Right ventricle myocardium inferior (tissue), 1 donor: ENCODE data around the gene PROP1. TPM values are rescaled to one million over a fixed set of nuclear protein-coding genes. Genes with fewer than 3 reads are reported as not detected.
A peak's percentile ranks its signal among the peaks of the same experiment; 100 is the strongest.
"Not testable (repeated sequence)": the region's sequence is repeated elsewhere in the genome, so short reads cannot be mapped to it uniquely, and the experiment has no call there.

Experiments
- ATAC-seq: fragments of 200-7000 bp; cut with Tn5 transposase; one replicate; pipeline ENCODE4 v1.9.1; 2020; ENCODE audit warnings: mild to moderate bottlenecking, moderate library complexity
- DNase-seq: peaks from one replicate; pipeline ENCODE4 v3.0.0; 2021; ENCODE audit errors: missing footprints
- intact Hi-C: fragments of 100-400 bp; cut with DNase I; formaldehyde crosslinking; loops from one replicate; pipeline ENCODE4 v1.11.0; 2022
- total RNA-seq: library from RNA; stranded (reverse); fragmentation: NEBNext Ultra II Directional; extraction: Animal tissue kit (Norgen Biotek cat#: 25700); gene quantifications from one replicate; pipeline ENCODE4 v1.2.1, GENCODE V29; 2021
- donor health status: DM: no; HTN: yes; CAD: no; lungs with severe emphysema.

Gene PROP1
- total RNA-seq, 1 donor from 2014 or later: not detected

DNA sequence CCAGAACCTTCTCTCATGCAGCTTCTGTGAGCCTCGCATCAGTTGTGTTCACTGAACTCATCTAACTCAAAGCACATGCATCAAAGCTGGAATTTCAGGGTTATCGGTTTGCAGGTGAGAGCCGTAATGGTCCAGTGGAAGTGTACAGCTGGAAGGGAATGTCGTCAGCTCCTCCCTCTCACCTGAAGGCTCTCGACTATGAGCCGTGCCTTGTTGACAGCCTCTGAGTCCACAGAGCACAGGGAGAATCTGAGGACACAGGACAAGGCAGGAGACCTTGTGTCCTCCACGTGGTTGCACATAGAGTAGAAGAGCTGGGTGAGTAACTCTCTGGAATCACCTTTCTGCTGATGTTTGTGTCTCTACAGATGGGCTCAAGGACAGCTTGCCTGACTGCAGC is 38.8 kb downstream of the PROP1 start:
- no peak for ATAC-seq
- intact Hi-C loops: no loop called here
- no peak for DNase-seq

DNA sequence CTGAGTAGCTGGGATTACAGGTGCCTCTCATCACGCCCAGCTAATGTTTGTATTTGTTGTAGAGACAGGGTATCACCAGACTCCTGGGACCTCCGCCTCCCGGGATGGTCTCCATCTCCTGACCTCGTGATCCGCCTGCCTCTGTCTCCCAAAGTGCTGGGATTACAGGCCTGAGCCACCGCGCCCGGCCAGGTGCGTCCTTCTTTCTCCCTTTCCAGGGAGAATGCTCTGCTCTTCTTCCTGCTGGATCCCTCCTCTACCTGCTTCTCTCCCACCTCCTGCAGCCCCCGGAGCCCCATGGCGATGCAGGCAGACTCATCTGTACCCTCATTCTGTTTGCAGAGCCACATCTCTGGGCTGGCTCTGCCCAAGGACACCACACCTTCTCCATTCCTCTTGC is 42.9 kb downstream of the PROP1 start:
- ATAC-seq, DNase-seq, intact Hi-C loops: not testable (repeated sequence)

GRCh38 chr5:177949656-177950055 is 46.4 kb downstream of the PROP1 start:
- ATAC-seq, DNase-seq, intact Hi-C loops: not testable (repeated sequence)

GRCh38 chr5:177949065-177949464 is 47.0 kb downstream of the PROP1 start:
- DNase-seq, intact Hi-C loops, ATAC-seq: not testable (repeated sequence)

- intact Hi-C loops, DNase-seq: not testable (repeated sequence)
- ATAC-seq: peak; percentile 45
Observed at GRCh38 chr5:177947912-177948311, 48.1 kb downstream of the PROP1 start.

GRCh38 chr5:177945601-177946283 is 50.3 kb downstream of the PROP1 start:
- DNase-seq, intact Hi-C loops, ATAC-seq: not testable (repeated sequence)

GRCh38 chr5:177945145-177945544 is 50.9 kb downstream of the PROP1 start:
- ATAC-seq, DNase-seq, intact Hi-C loops: not testable (repeated sequence)

DNA sequence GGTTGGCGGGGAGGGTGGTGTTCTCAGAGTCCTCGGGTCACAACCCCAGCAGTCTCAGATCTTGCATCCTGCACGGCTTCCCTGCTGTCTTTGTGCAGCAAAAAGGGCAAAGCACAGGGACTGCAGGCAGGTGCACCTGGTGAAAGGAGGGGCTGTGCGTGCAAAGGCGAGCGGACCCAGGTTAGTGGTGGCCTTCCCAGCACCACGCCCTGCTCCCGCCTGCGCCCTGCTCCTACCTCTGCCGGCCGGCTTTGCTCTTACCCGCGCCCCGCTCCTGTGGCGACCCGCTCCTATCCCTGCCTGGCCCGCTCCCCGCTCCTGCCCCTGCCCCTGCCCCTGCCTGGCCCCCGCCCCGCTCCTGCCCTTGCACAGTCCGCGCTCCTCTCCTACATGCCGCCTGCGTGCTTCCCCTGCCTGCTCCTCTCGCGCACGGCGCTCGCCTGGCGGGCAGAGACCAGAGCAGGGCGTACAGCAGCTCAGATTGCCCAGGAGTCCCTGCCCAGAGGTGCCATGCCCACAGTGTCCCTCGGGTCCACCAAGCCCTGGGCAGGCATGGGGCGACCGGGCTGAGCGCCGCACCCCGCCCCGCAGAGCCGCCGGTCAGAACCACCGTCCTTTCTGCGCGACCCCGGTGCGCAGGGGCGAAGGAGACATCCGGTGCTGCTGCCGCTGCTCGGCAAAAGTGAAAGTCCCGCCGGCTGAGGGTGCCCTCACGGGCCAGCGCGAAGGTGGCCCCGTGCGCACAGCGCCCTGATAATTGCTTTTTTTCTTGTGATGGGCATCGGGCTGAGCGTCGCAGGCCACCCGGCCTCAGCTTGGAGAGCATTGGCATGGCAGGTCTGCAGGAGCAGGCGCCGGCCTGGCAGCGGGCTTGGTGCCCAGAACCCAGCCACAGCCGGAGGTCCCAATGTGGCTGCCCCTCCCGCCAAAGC is 52.0 kb downstream of the PROP1 start:
- DNase-seq, ATAC-seq, intact Hi-C loops: not testable (repeated sequence)

- intact Hi-C loops, ATAC-seq, DNase-seq: not testable (repeated sequence)
Observed at GRCh38 chr5:177942896-177943295, 53.1 kb downstream of the PROP1 start.

Other genes with a start within 250 kb of the PROP1 start
- gene FAM153A, start 213.3 kb downstream of the PROP1 start, total RNA-seq: 1.4 TPM
- gene N4BP3, start 117.3 kb upstream of the PROP1 start, total RNA-seq: 2.9 TPM
- 35.2 TPM for gene RMND5B, start 134.8 kb upstream of the PROP1 start, total RNA-seq
- gene NHP2, start 157.6 kb upstream of the PROP1 start, total RNA-seq: 79.8 TPM
- not detected for gene GMCL2, start 191.1 kb upstream of the PROP1 start, total RNA-seq
- gene HNRNPAB, start 208.3 kb upstream of the PROP1 start, total RNA-seq: 85.6 TPM
- gene PHYKPL, start 236.6 kb upstream of the PROP1 start, total RNA-seq: 34.5 TPM